Renal cortical epithelial cell (primary cell): ENCODE data around the gene UBALD2. TPM values are rescaled to one million over a fixed set of nuclear protein-coding genes. Genes with fewer than 3 reads are reported as not detected.
"Not testable (repeated sequence)": the region's sequence is repeated elsewhere in the genome, so short reads cannot be mapped to it uniquely, and the experiment has no call there.

ENCODE experiments used
- DNase-seq: peaks from one replicate; pipeline ENCODE4 v3.0.0-alpha.2; 2011; ENCODE audit warnings: low read depth
- total RNA-seq: library from RNA; depleted of rRNA; stranded (reverse); fragments of >200 nt; gene quantifications from 2 replicates; pipeline ENCODE4 v1.2.3, GENCODE V29; 2014

Gene UBALD2
- total RNA-seq, 1 donor from 2014 or later = 2.9 TPM

- not testable (repeated sequence) for DNase-seq
Measured at GRCh38 chr17:76244721-76245120, 20.4 kb upstream of the UBALD2 start.

GRCh38 chr17:76246080-76247066 lies 18.8 kb upstream of the UBALD2 start:
- DNase-seq = peak; percentile 81

- DNase-seq = no peak
Measured at GRCh38 chr17:76247304-76247703, 17.8 kb upstream of the UBALD2 start.

GRCh38 chr17:76248013-76248782 lies 16.9 kb upstream of the UBALD2 start:
- no peak for DNase-seq

- DNase-seq = no peak
Measured at GRCh38 chr17:76250141-76250540, 15.0 kb upstream of the UBALD2 start.

- DNase-seq = no peak
Measured at GRCh38 chr17:76251478-76252039, 13.6 kb upstream of the UBALD2 start.

- peak; percentile 100 for DNase-seq
Measured at GRCh38 chr17:76252040-76252954, 12.9 kb upstream of the UBALD2 start.

- peak; percentile 51 for DNase-seq
Measured at GRCh38 chr17:76252967-76253766, 12.0 kb upstream of the UBALD2 start.

- no peak for DNase-seq
Measured at GRCh38 chr17:76253841-76254240, 11.3 kb upstream of the UBALD2 start.

- DNase-seq = no peak
Measured at GRCh38 chr17:76254275-76254674, 10.9 kb upstream of the UBALD2 start.

- no peak for DNase-seq
Measured at GRCh38 chr17:76255801-76256429, 9.2 kb upstream of the UBALD2 start.

- DNase-seq = not testable (repeated sequence)
Measured at GRCh38 chr17:76256430-76257050, 8.6 kb upstream of the UBALD2 start.

GRCh38 chr17:76260220-76260619 lies 4.9 kb upstream of the UBALD2 start:
- DNase-seq = no peak

GRCh38 chr17:76260669-76261068 lies 4.5 kb upstream of the UBALD2 start:
- DNase-seq = no peak

GRCh38 chr17:76261421-76262215 lies 3.5 kb upstream of the UBALD2 start:
- DNase-seq = peak; percentile 86

GRCh38 chr17:76262732-76263344 lies 2.3 kb upstream of the UBALD2 start:
- peak; percentile 84 for DNase-seq

GRCh38 chr17:76263896-76264295 lies 1.3 kb upstream of the UBALD2 start:
- no peak for DNase-seq

- DNase-seq = no peak
Measured at GRCh38 chr17:76264425-76264754, 758 bp upstream of the UBALD2 start.
